ENCODE results near the gene WLS. TPM values are rescaled to one million over a fixed set of nuclear protein-coding genes. Genes with fewer than 3 reads are reported as not detected.

Gene WLS
- total RNA-seq, 4 donors from 2014 or later, result 44.1 to 160 (median 76.8) TPM

DNA sequence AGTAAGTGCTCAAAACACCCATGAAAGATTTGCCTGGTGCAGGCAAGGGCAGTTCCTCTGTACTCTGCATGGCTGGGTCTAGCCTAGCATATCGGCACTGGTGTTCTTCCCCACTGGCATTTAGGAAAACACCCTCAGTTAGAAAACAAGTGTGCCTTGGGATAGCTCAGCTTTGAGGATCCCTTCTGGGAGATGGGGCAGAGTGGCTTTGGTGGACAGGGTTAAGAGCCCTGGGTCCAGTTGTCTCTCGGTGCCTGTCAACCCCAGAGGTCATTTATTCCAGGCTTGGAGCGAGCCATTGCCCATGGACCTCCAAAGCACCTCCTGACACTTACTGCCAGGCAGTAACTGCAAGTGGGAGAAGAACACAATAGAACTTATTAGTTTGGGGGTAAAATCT lies 101.1 kb downstream of the WLS start:
- Histone ChIP-seq H3K27ac (no peak overlapping the region), H3K4me1 (no peaks in the 10 kb centered on the region), H3K4me3 (no peak overlapping the region), H3K36me3 (no peaks in the 10 kb centered on the region), H3K27me3 (no peaks in the 10 kb centered on the region), H3K9me3 (no peaks in the 10 kb centered on the region)
- no peak for TF ChIP-seq POLR2A (IDR thresholded peaks at IDR 0.05)
- TF ChIP-seq, protein P1, sequence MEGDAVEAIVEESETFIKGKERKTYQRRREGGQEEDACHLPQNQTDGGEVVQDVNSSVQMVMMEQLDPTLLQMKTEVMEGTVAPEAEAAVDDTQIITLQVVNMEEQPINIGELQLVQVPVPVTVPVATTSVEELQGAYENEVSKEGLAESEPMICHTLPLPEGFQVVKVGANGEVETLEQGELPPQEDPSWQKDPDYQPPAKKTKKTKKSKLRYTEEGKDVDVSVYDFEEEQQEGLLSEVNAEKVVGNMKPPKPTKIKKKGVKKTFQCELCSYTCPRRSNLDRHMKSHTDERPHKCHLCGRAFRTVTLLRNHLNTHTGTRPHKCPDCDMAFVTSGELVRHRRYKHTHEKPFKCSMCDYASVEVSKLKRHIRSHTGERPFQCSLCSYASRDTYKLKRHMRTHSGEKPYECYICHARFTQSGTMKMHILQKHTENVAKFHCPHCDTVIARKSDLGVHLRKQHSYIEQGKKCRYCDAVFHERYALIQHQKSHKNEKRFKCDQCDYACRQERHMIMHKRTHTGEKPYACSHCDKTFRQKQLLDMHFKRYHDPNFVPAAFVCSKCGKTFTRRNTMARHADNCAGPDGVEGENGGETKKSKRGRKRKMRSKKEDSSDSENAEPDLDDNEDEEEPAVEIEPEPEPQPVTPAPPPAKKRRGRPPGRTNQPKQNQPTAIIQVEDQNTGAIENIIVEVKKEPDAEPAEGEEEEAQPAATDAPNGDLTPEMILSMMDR (IDR thresholded peaks at IDR 0.05), result no peak
- intact Hi-C loops (cut with DNase I; ENCODE audit: low total_unique reads), result no loop called here
- DNase-seq, result no peak

DNA sequence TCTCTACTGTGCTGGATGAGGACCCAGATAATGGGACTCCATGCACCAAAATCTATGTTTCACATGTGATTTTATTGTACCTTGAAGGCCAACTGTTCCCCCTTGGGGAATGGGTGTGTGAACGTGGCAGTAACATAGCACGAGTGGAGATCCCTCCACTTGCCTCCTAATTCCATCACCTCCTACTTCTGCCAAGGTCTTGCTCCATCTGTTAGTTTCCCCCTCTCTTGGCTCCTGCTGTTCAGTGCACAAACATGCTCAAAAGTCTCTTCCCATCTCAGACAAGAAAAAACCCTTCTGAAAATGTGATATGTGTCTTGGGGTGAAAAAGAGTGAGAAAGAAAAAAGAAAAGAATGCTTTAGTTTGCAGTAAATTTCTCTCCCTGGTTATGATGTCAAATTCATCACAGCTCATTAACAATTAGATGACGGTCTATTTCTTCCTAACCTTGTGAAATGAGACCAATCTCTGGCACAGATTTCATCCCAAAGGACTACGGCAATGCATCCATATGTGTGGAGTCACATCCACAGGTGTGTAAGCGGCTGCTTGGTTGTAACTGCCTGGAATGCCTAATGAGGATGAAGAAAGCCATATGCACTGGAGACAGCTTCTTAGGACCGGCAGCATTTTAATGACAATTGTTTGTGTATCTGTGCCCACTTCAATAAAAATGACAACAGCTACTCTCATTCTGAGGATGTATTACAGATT lies 102.6 kb downstream of the WLS start:
- Histone ChIP-seq H3K36me3 (no peaks in the 10 kb centered on the region), H3K4me3 (no peak overlapping the region), H3K27ac (no peak overlapping the region), H3K9me3 (no peaks in the 10 kb centered on the region), H3K27me3 (no peaks in the 10 kb centered on the region), H3K4me1 (no peaks in the 10 kb centered on the region)
- TF ChIP-seq, protein P1 (IDR thresholded peaks at IDR 0.05), result no peak
- TF ChIP-seq POLR2A (IDR thresholded peaks at IDR 0.05), result no peak
- no peak for DNase-seq
- intact Hi-C loops (cut with DNase I; ENCODE audit: low total_unique reads), result no loop called here

DNA sequence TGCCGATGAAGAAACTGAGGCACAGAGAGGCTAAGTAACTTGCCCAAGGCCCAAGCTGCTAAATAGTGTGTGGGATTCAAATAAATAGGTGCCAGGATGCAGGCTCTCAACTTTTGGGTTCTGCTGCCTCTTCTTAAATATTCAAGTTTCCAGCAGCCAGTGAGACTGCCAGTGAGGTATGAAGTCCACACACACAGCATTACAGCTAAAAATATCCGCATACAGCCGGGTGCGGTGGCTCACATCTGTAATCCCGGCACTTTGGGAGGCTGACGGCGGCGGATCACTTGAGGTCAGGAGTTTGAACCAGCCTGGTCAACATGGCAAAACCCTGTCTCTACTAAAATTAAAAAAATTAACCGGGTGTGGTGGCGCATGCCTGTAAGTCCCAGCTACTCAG lies 103.5 kb downstream of the WLS start:
- H3K36me3 ChIP-seq, result no peaks in the 10 kb centered on the region
- no peaks in the 10 kb centered on the region for H3K4me1 ChIP-seq
- H3K9me3 ChIP-seq, result no peaks in the 10 kb centered on the region

DNA sequence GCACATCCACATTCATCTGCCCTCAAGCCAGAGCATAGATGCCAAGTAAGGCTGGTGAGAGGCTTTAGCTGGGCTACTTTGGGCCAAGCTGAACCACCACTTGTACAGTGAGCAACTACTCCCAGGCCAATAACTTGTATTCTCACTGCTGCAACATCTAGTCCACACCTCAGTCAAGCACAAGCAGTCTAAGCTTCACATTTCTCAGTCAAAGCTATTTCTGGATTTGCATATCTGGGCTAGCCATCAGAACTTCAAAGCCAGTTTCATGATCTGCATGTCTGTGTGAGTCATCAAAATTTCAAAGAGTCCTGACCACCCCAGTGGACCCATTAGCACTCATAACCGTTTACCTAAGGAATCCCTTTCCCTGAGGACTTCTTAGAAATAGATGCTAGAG lies 104.2 kb downstream of the WLS start:
- no peak for DNase-seq
- no peak overlapping the region for H3K4me3 ChIP-seq
- H3K27me3 ChIP-seq, result no peaks in the 10 kb centered on the region
- intact Hi-C loops (cut with DNase I; ENCODE audit: low total_unique reads), result no loop called here
- TF ChIP-seq, protein P1 (IDR thresholded peaks at IDR 0.05), result no peak
- TF ChIP-seq POLR2A (IDR thresholded peaks at IDR 0.05), result no peak
- H3K36me3 ChIP-seq, result no peaks in the 10 kb centered on the region
- no peaks in the 10 kb centered on the region for H3K4me1 ChIP-seq
- no peak overlapping the region for H3K27ac ChIP-seq
- H3K9me3 ChIP-seq, result no peaks in the 10 kb centered on the region

More for the DNA sequence above, 103.5 kb downstream of the WLS start:
- H3K27ac ChIP-seq, result no peak overlapping the region
- TF ChIP-seq, protein P1 (IDR thresholded peaks at IDR 0.05), result no peak
- no peak for TF ChIP-seq POLR2A (IDR thresholded peaks at IDR 0.05)
- no peaks in the 10 kb centered on the region for H3K27me3 ChIP-seq
- H3K4me3 ChIP-seq, result no peak overlapping the region
- DNase-seq, result no peak
- intact Hi-C loops (cut with DNase I; ENCODE audit: low total_unique reads), result no loop called here

DNA sequence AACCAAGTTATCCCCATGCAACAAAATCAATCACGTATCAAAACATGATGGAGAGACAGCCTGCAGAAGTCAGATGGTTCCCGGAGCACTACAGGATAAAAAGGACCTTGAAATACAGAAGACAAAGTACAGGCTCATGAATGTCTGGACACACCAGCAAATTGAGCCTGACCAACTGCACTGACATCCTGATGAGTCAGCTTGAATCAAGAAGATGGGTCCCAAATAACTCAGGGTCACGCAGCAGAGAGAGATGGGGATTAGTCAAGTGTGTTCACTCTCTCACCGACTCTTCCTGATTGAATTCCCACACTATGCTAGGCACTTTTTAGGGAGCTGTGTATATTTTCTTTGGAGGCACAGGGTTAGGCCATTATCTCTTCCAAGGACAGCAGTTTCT lies 110.8 kb downstream of the WLS start:
- no peak for TF ChIP-seq POLR2A (IDR thresholded peaks at IDR 0.05)
- TF ChIP-seq, protein P1 (IDR thresholded peaks at IDR 0.05), result no peak
- Histone ChIP-seq H3K27me3 (no peaks in the 10 kb centered on the region), H3K36me3 (no peaks in the 10 kb centered on the region), H3K27ac (peak overlapping the region; percentile 1 to 59), H3K4me1 (no peaks in the 10 kb centered on the region), H3K9me3 (no peaks in the 10 kb centered on the region), H3K4me3 (no peak overlapping the region)
- DNase-seq, result no peak
- intact Hi-C loops (cut with DNase I; ENCODE audit: low total_unique reads), result no loop called here
